ENCODE results near the gene SHISAL1.

SHISAL1 gene

DNA sequence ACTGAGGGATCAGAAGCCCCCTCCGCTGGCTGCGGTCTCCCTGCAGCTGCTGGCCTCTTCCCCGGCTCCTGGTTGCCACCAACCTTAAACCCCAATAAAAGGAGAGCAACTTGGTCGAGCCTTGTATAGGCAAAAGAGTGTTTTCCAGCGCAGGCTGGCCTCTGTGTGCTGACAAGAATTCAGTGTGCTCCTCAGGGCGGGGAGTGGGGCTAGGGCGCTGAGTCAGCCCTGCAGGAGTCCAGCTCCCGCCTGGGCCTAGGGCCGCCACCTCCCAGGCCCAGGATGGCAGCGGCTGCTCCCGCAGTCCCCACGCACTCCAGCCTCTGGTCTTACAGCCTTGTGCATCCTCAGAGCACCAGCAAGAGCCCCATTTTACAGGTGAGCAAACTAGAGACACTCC lies at the start of gene SHISAL1:
Gene SHISAL1, minus strand, starts transcription at position 186 of the 400 bp plus-strand sequence. CDS start 12,006 bp downstream, outside the sequence.
- peak within 1 kb of the TSS; percentile 21 to 45 for H3K4me3 ChIP-seq (ENCODE audit: low read depth in 1 of 2, low read length in 2 of 2)
- H3K36me3 ChIP-seq (ENCODE audit: control insufficient read depth in 1 of 2, insufficient read depth in 2 of 2, low read length in 2 of 2): no peaks in the 10 kb centered on the region
- H3K27ac ChIP-seq (ENCODE audit: low read length): peak within 1 kb of the TSS; percentile 72
- no peaks in the 10 kb centered on the region for H3K9me3 ChIP-seq (ENCODE audit: control insufficient read depth in 1 of 2, low read length in 2 of 2)
- H3K27me3 ChIP-seq (ENCODE audit: low read depth, low read length): no peaks in the 10 kb centered on the region
- H3K4me1 ChIP-seq (ENCODE audit: control insufficient read depth in 1 of 2, insufficient read depth in 2 of 2, low read length in 2 of 2): peaks cover 0 to 45% of the 10 kb centered on the region in 2 donors

DNA sequence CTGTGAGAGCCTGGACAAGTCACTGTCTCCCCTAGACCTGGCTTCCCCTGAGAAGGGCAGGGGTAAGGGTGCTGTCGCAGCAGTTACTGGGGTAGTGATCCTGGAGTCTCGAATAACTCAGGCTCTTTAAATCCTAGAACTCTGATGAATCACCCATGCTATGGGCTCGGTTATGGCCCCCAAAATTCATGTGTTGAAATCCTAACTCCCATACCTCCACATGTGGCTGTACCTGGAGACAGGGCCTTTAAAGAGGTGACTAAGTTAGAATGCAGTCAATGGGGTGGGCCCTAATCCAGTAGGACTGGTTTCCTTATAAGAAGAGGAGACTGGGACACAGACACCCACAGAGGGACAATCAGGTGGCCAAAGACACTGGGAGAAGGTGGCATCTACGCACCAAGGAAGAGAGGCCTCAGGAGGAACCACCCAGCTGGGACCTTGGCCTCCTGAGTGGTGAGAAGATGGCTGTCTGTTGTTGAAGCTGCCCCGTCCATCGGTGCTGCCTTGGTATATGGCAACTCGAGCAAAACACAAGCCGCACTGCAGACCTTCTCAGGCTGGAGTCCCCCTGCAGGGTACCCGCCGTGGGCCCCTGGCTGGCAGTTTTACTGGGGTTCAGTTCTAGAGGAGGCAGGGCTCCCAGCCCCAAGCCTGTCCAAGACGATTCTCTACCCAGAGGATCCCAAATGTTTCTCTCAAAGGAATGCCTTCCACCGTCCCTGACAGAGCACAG lies 48.8 kb upstream of the SHISAL1 start:
- H3K27me3 ChIP-seq (ENCODE audit: low read depth, low read length): no peaks in the 10 kb centered on the region
- peak overlapping the region in 1 of 2 donors; percentile 6 for H3K4me3 ChIP-seq (ENCODE audit: low read depth in 1 of 2, low read length in 2 of 2)
- peaks cover 6 to 42% of the 10 kb centered on the region in 2 donors for H3K4me1 ChIP-seq (ENCODE audit: control insufficient read depth in 1 of 2, insufficient read depth in 2 of 2, low read length in 2 of 2)
- H3K9me3 ChIP-seq (ENCODE audit: control insufficient read depth in 1 of 2, low read length in 2 of 2): no peaks in the 10 kb centered on the region
- H3K27ac ChIP-seq (ENCODE audit: low read length): peak overlapping the region; percentile 61
- no peaks in the 10 kb centered on the region for H3K36me3 ChIP-seq (ENCODE audit: control insufficient read depth in 1 of 2, insufficient read depth in 2 of 2, low read length in 2 of 2)

DNA sequence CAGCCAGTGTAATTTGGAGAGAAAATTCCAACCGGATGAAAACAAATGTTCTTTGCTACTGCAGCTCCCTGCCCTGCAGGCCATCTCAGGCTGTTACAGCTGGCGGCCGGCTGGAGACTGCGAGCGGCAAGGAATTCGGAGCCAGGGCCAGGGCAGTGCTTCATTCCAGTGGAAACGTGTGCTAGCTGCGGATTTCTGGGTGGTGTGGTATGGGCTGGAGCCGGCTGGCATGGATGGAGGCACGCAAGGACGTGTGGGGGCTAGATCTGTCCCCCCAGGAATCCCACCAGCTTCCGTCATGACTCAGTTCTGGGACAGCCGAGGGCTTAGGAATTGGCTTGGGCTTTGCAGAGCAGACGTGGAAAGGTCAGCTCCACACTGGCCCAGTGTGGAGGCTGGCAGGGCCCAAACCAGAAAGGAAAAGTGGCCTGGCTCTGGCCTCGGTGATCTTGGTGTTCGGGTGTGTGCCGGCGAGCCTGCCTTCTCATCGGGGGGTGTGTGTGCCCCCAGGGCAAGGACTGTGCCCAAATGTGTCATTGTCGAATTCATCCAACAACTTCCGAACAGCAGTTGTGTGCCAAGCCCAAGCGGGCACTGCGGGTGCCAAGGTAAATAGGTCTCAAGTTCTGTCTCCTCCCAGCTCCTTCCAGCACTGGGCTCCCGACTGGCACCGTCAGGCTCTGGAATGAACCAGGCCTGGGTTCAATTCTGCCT lies 48.1 kb upstream of the SHISAL1 start:
- peak overlapping the region in 1 of 2 donors; percentile 6 for H3K4me3 ChIP-seq (ENCODE audit: low read depth in 1 of 2, low read length in 2 of 2)
- no peaks in the 10 kb centered on the region for H3K9me3 ChIP-seq (ENCODE audit: control insufficient read depth in 1 of 2, low read length in 2 of 2)

DNA sequence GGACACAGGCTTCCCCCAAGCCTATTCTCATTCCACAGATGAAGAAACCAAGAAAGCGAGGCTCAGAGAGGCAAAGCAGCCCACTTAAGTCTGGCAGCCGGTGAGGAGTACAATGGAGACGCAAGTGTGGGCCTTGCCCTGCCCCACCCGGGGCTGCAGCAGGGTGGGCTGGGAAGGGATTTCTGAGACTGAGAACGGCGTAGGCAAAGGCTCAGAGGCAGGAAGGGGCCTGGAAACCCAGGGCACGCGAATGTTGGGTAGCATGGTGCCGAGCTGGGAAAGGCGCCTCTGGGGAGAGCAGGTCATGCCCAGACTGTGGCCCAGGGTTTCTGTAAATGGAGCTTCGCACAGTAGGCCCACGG lies 47.5 kb upstream of the SHISAL1 start:
- no peaks in the 10 kb centered on the region for H3K36me3 ChIP-seq (ENCODE audit: control insufficient read depth in 1 of 2, insufficient read depth in 2 of 2, low read length in 2 of 2)
- H3K27ac ChIP-seq (ENCODE audit: low read length): peak overlapping the region; percentile 58
- H3K9me3 ChIP-seq (ENCODE audit: control insufficient read depth in 1 of 2, low read length in 2 of 2): no peaks in the 10 kb centered on the region
- H3K4me3 ChIP-seq (ENCODE audit: low read depth in 1 of 2, low read length in 2 of 2): no peak overlapping the region
- peaks cover 6 to 42% of the 10 kb centered on the region in 2 donors for H3K4me1 ChIP-seq (ENCODE audit: control insufficient read depth in 1 of 2, insufficient read depth in 2 of 2, low read length in 2 of 2)
- H3K27me3 ChIP-seq (ENCODE audit: low read depth, low read length): no peaks in the 10 kb centered on the region

More for the DNA sequence above, 48.1 kb upstream of the SHISAL1 start:
- Histone ChIP-seq H3K27ac (ENCODE audit: low read length) (peak overlapping the region; percentile 58), H3K4me1 (ENCODE audit: control insufficient read depth in 1 of 2, insufficient read depth in 2 of 2, low read length in 2 of 2) (peaks cover 6 to 42% of the 10 kb centered on the region in 2 donors), H3K27me3 (ENCODE audit: low read depth, low read length) (no peaks in the 10 kb centered on the region), H3K36me3 (ENCODE audit: control insufficient read depth in 1 of 2, insufficient read depth in 2 of 2, low read length in 2 of 2) (no peaks in the 10 kb centered on the region)

DNA sequence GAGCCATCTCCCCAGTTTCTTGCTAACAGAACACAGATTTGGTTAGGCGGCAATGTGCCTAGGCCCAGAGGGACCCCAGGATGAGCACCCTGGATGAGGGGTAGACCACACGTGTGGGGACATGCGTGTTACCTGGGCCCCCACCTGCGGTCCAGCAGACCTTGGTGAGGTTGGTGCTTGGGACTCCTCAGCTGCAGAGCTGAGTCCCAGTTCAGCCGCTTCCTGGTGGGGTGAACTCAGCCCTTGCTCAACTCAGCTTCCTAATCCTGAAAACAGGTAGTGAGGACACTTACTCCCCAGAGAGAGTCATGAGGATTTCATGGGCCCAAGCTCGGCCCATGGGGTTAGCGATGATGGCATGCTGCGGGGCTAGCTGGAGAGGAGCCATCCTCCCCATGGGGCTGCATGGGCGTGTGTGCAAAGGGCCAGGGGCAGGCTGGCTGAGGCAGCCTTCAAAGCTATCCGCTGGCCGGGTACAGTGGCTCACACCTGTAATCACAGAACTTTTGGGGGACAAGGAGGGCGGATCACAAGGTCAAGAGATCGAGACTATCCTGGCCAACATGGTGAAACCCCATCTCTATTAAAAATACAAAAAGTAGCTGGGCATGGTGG lies 46.9 kb upstream of the SHISAL1 start:
- Histone ChIP-seq H3K27ac (ENCODE audit: low read length) (no peak overlapping the region), H3K4me3 (ENCODE audit: low read depth in 1 of 2, low read length in 2 of 2) (no peak overlapping the region), H3K27me3 (ENCODE audit: low read depth, low read length) (no peaks in the 10 kb centered on the region), H3K9me3 (ENCODE audit: control insufficient read depth in 1 of 2, low read length in 2 of 2) (no peaks in the 10 kb centered on the region), H3K4me1 (ENCODE audit: control insufficient read depth in 1 of 2, insufficient read depth in 2 of 2, low read length in 2 of 2) (peaks cover 6 to 40% of the 10 kb centered on the region in 2 donors), H3K36me3 (ENCODE audit: control insufficient read depth in 1 of 2, insufficient read depth in 2 of 2, low read length in 2 of 2) (no peaks in the 10 kb centered on the region)

DNA sequence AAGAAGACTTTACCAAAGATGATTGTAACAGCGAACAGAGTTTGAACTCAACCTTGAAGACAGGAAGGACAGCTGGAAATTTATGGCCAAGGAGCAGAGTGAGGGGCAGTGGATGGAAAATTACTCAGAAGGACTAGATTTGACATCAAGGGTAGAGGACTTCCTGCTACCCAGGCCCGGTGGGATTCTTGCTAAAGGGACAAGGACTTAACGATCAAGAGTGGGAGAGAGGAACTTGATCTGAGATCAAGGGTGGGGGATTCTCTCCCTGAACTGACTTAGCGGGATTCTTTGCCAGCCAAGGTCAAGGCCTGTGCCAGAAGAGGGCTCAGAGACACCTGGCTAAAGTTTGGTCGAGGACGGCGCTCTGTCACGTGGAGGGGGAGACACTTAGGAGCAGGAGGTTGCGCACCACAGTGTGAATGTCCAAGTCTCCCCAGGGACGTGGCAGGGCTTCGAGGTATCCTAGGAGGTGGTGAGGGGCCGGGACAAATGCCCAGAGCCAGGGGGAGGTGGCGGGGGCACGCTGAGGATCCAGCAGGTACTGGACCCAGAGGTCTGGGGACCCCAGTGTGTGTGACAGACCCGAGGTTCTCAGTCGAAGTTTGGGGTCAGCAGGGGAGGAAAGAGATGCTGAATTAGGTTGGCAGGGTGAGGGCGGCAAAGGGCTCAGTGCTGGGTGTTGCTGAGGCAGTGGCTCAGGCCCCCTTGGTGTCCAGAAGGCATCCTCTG lies 46.1 kb upstream of the SHISAL1 start:
- Histone ChIP-seq H3K9me3 (ENCODE audit: control insufficient read depth in 1 of 2, low read length in 2 of 2) (no peaks in the 10 kb centered on the region), H3K27ac (ENCODE audit: low read length) (peak overlapping the region; percentile 72), H3K4me1 (ENCODE audit: control insufficient read depth in 1 of 2, insufficient read depth in 2 of 2, low read length in 2 of 2) (peaks cover 6 to 33% of the 10 kb centered on the region in 2 donors), H3K4me3 (ENCODE audit: low read depth in 1 of 2, low read length in 2 of 2) (no peak overlapping the region), H3K27me3 (ENCODE audit: low read depth, low read length) (no peaks in the 10 kb centered on the region), H3K36me3 (ENCODE audit: control insufficient read depth in 1 of 2, insufficient read depth in 2 of 2, low read length in 2 of 2) (no peaks in the 10 kb centered on the region)

DNA sequence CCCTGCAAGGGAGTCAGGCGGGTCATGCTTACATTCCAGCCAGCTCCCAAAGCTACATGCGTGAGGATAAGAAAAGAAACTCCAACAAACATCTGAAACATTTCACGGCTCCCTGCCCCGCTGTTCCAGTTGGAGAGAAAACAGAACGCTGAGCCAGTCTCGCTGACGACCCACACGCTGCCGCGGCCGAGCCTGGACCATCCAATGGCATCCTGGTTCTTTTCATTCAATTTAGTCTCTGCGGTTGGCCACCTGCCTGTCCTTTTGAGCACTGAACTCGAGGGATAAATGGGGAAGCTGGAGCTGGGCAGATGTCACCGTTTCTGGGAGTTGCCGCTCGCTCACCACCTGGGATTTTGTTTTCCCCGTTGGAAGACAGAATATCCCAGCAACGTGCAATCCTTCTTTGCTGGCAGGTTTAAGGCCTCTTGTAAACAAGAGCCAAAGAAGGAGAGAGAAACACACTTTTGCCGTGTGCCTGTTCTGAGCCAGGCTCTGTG lies 45.3 kb upstream of the SHISAL1 start:
- no peaks in the 10 kb centered on the region for H3K36me3 ChIP-seq (ENCODE audit: control insufficient read depth in 1 of 2, insufficient read depth in 2 of 2, low read length in 2 of 2)
- H3K9me3 ChIP-seq (ENCODE audit: control insufficient read depth in 1 of 2, low read length in 2 of 2): no peaks in the 10 kb centered on the region
- peak overlapping the region in 1 of 2 donors; percentile 36 for H3K4me3 ChIP-seq (ENCODE audit: low read depth in 1 of 2, low read length in 2 of 2)
- peak overlapping the region; percentile 72 for H3K27ac ChIP-seq (ENCODE audit: low read length)
- peaks cover 6 to 30% of the 10 kb centered on the region in 2 donors for H3K4me1 ChIP-seq (ENCODE audit: control insufficient read depth in 1 of 2, insufficient read depth in 2 of 2, low read length in 2 of 2)
- H3K27me3 ChIP-seq (ENCODE audit: low read depth, low read length): no peaks in the 10 kb centered on the region

DNA sequence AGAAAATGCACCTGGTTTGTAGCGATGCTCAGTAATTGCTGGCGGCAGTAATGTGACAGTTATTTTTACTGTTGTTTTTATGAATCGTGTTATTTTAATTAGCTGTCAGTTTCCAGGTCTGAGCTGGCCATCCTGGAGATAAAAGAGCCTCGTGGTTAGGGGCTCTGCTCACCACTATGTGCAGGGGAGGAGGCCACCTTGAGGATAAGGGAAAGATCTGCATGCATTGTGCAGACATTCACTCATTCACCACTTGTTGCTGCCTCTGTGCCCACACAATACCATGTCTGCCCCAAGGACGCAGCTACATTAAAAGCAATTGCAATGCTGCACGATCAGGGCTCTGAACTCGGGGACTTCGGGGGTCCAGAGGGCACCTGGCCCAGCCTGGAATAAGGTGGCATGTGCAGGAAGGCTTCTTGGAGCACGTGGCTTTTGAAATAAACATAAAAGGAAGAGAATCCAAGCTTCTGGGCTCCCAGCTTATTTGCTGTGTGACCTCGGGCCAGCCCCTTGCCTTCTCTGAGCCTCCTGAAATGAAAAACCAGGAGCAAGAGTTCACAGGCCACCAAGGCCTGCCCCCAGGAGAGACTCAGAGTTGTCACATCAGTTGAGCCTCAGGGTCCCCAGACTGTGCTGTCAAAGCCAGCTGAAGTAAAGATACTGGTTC lies 44.7 kb upstream of the SHISAL1 start:
- Histone ChIP-seq H3K27ac (ENCODE audit: low read length) (peak overlapping the region; percentile 72), H3K27me3 (ENCODE audit: low read depth, low read length) (no peaks in the 10 kb centered on the region), H3K36me3 (ENCODE audit: control insufficient read depth in 1 of 2, insufficient read depth in 2 of 2, low read length in 2 of 2) (no peaks in the 10 kb centered on the region), H3K4me3 (ENCODE audit: low read depth in 1 of 2, low read length in 2 of 2) (peak overlapping the region in 1 of 2 donors; percentile 36), H3K9me3 (ENCODE audit: control insufficient read depth in 1 of 2, low read length in 2 of 2) (no peaks in the 10 kb centered on the region), H3K4me1 (ENCODE audit: control insufficient read depth in 1 of 2, insufficient read depth in 2 of 2, low read length in 2 of 2) (peaks cover 6 to 25% of the 10 kb centered on the region in 2 donors)

DNA sequence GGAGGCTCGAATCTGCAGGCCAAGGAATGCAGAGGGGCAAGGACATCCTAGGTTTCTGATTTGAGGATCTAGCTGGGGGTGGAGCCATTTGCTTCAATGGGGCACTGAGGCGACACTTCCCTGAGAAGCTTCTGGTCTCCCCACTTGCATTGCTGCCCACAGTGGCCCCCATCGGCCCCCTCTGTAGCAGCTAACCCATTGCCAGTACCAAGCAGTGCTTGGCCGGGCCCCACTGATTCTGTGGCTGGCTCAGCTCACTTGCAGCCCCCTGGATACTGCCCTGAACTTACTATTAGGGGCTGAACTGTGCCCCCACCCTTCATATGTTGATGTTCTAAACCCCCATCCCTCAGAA lies 42.9 kb upstream of the SHISAL1 start:
- Histone ChIP-seq H3K27me3 (ENCODE audit: low read depth, low read length) (no peaks in the 10 kb centered on the region), H3K4me3 (ENCODE audit: low read depth in 1 of 2, low read length in 2 of 2) (no peak overlapping the region), H3K27ac (ENCODE audit: low read length) (no peak overlapping the region), H3K9me3 (ENCODE audit: control insufficient read depth in 1 of 2, low read length in 2 of 2) (no peaks in the 10 kb centered on the region), H3K4me1 (ENCODE audit: control insufficient read depth in 1 of 2, insufficient read depth in 2 of 2, low read length in 2 of 2) (peaks cover 6 to 32% of the 10 kb centered on the region in 2 donors), H3K36me3 (ENCODE audit: control insufficient read depth in 1 of 2, insufficient read depth in 2 of 2, low read length in 2 of 2) (no peaks in the 10 kb centered on the region)

DNA sequence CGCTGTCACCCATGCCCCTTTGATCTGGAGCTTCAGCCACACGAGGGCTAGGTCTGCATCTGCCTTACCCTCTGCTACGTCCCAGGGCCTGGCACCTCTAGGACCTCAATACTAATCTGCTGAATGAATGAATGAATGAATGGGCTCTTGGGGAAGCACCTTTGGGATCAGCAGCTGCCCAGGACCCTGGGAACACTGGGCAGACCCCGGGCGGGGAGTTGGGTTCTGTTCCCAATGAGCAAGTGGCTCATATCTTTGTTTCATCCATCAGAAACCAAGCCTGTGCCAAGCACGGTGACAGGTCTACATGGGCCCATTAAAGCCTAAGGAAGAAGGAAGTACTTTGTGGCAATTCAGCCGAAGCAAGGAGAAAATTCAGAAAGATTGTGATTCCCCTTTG lies 41.5 kb upstream of the SHISAL1 start:
- no peaks in the 10 kb centered on the region for H3K9me3 ChIP-seq (ENCODE audit: control insufficient read depth in 1 of 2, low read length in 2 of 2)
- peaks cover 6 to 28% of the 10 kb centered on the region in 2 donors for H3K4me1 ChIP-seq (ENCODE audit: control insufficient read depth in 1 of 2, insufficient read depth in 2 of 2, low read length in 2 of 2)
- H3K4me3 ChIP-seq (ENCODE audit: low read depth in 1 of 2, low read length in 2 of 2): no peak overlapping the region
- no peaks in the 10 kb centered on the region for H3K27me3 ChIP-seq (ENCODE audit: low read depth, low read length)
- H3K36me3 ChIP-seq (ENCODE audit: control insufficient read depth in 1 of 2, insufficient read depth in 2 of 2, low read length in 2 of 2): no peaks in the 10 kb centered on the region
- H3K27ac ChIP-seq (ENCODE audit: low read length): no peak overlapping the region

Measured in muscle layer of duodenum (tissue), 2 donors.